Heart right ventricle (tissue), 16 donors: ENCODE measurements around the gene CPT1C. TPM values are rescaled to one million over a fixed set of nuclear protein-coding genes. Genes with fewer than 3 reads are reported as not detected.

Source experiments
- ATAC-seq, 8 donors: fragments of 200-7000 bp; cut with Tn5 transposase; one replicate each; pipeline ENCODE4 v1.9.1; 2020; ENCODE audit warnings: mild to moderate bottlenecking in 8 of 8, moderate library complexity in 8 of 8, moderate number of reproducible peaks in 1 of 8
- DNase-seq, 2 donors: peaks; one replicate each; pipeline ENCODE4 v3.0.0-alpha.2; 2020
- H3K27ac ChIP-seq, 10 donors: fragments of 200-600 bp; sonication (generic) in 2 of 10; one replicate each; pipeline versions ENCODE4 v1.5.0 to v1.8.0; 2020 to 2022; ENCODE audit warnings: mild to moderate bottlenecking in 3 of 10
- H3K27me3 ChIP-seq, 7 donors: fragments of 200-600 bp; one replicate each; pipeline ENCODE4 v1.8.0; 2021 to 2022; ENCODE audit warnings: mild to moderate bottlenecking in 2 of 7
- H3K36me3 ChIP-seq, 9 donors: fragments of 200-600 bp; sonication (generic) in 1 of 9; one replicate each; pipeline versions ENCODE4 v1.5.0 to v1.8.0; 2020 to 2022; ENCODE audit warnings: mild to moderate bottlenecking in 2 of 9
- H3K4me1 ChIP-seq, 9 donors: fragments of 200-600 bp; sonication (generic) in 1 of 9; one replicate each; pipeline versions ENCODE4 v1.5.0 to v1.8.0; 2020 to 2022; ENCODE audit warnings: mild to moderate bottlenecking in 4 of 9
- H3K4me3 ChIP-seq, 10 donors: fragments of 200-600 bp; sonication (generic) in 2 of 10; one replicate each; pipeline versions ENCODE4 v1.5.0 to v1.8.0; 2020 to 2022; ENCODE audit warnings: mild to moderate bottlenecking in 7 of 10, moderate library complexity in 2 of 10
- H3K9me3 ChIP-seq, 11 donors: fragments of 200-600 bp in 10 of 11; sonication (generic) in 2 of 11; one replicate each; pipeline versions ENCODE4 v1.5.0 to v1.8.0; 2013 to 2022; ENCODE audit warnings: mild to moderate bottlenecking in 2 of 11, control low read depth in 1 of 11, moderate library complexity in 1 of 11
- CTCF ChIP-seq, 9 donors: fragments of 200-600 bp; sonication (generic) in 2 of 9; IDR thresholded peaks; one replicate each; pipeline versions ENCODE4 v1.5.0 to v1.8.0; 2021 to 2022; ENCODE audit warnings: antibody characterized with exemption in 9 of 9, mild to moderate bottlenecking in 5 of 9, moderate library complexity in 1 of 9
- WGBS, 2 donors: extraction: QIAGEN DNeasy Blood & Tissue Kit; methylation state at CpG; one replicate each; pipeline ENCODE4 v1.1.7; 2013; ENCODE audit warnings: inconsistent platforms in 1 of 2; 5-methylcytosine and 5-hydroxymethylcytosine counted together
- intact Hi-C, 10 donors: fragments of 100-400 bp; cut with DNase I; formaldehyde crosslinking; loops; one replicate each; pipeline versions ENCODE4 v1.11.1 to v1.14.2; 2022
- polyA plus RNA-seq, 2 donors: library from polyadenylated mRNA; stranded (reverse); fragments of 200-250 nt; gene quantifications; one replicate each; pipeline ENCODE4 v1.2.3, GENCODE V29; 2013
- total RNA-seq, 10 donors: library from RNA; stranded (reverse); fragmentation: NEBNext Ultra II Directional in 3 of 10; extraction: Animal tissue kit (Norgen Biotek cat#: 25700) in 3 of 10; gene quantifications; one replicate each; pipeline versions ENCODE4 v1.2.1 to v1.2.4, GENCODE V29; 2021 to 2023
- donor health status: Arrhythmogenic right ventricular cardiomyopathy.
- donor health status: ischemic (EF 13 %, LVEDD 7.1; RV severe dilation, severe dysfunction).
- donor health status: healthy with polysubstance abuse.
- donor health status: DM: no; HTN: yes; CAD: no.
- donor health status: DM: no; HTN: no; CAD: no.
- donor health status: ischemic (EF 25% LVEDD 6.9; RV normal size, moderate dysfunction).
- donor health status: ischemic (EF 25% LVEDD 5.7; RV mildly dilated, moderate dysfunction).
- donor health status: healthy.
- donor health status: DM: yes; HTN: yes; CAD: no.
- donor health status: Ischemic cardiomyopathy.
- donor health status: ischemic (EF 35%, LVEDD 5.7; RV mildly dilated, moderate dysfunction).
- donor health status: nonischemic (EF 11% LVEDD 7.7; RV severe dilation, severe dysfunction).
- donor health status: DM: yes; HTN: yes; CAD: no.
- donor health status: PGD.
- donor health status: ischemic (EF 29% LVEDD 5.4; RV normal size, mild dysfunction).
- donor health status: nonischemic (EF 23%, LVEDD 6.1; RV moderate dilation, normal function).

The CPT1C gene
- total and polyA plus RNA-seq, 12 donors, result 1.4 to 10.7 (median 2.3) TPM

- H3K27me3 ChIP-seq, result peaks cover 0 to 7% (median 0%) of the 10 kb centered on the region in 7 donors
- peak in 8 of 9 donors; percentile 7 to 51 (median 36) for TF ChIP-seq CTCF (IDR thresholded peaks at IDR 0.05)
- no peaks in the 10 kb centered on the region for H3K9me3 ChIP-seq
- H3K36me3 ChIP-seq, result peaks cover 3 to 76% (median 47%) of the 10 kb centered on the region in 9 donors
- no peak for DNase-seq
- H3K4me1 ChIP-seq, result peaks cover 13 to 77% (median 48%) of the 10 kb centered on the region in 9 donors
- no peak overlapping the region for H3K4me3 ChIP-seq
- no peak for ATAC-seq
- peak overlapping the region in 1 of 10 donors; percentile 60 for H3K27ac ChIP-seq
- intact Hi-C loops, result loop anchor here in 1 of 10 donors (10.0 kb wide), 1 partner anchor 120 kb away; no protein-coding TSS in a partner anchor
- 81 to 84% methylated on average over 33 to 35 of the region's 35 CpGs for WGBS, 2 donors
Measured at GRCh38 chr19:49684251-49684982, 6.5 kb upstream of the CPT1C start.

- intact Hi-C loops, result loop anchor here in 2 of 10 donors (5.0 to 10.0 kb wide), 2 partner anchors 117 to 120 kb away; no protein-coding TSS in a partner anchor
- ATAC-seq (no peak), DNase-seq (no peak)
- H3K9me3 ChIP-seq, result no peaks in the 10 kb centered on the region
- H3K36me3 ChIP-seq, result peaks cover 3 to 76% (median 47%) of the 10 kb centered on the region in 9 donors
- H3K4me1 ChIP-seq, result peaks cover 13 to 77% (median 50%) of the 10 kb centered on the region in 9 donors
- no peak overlapping the region for H3K4me3 ChIP-seq
- WGBS, 2 donors, result 72 to 78% methylated on average over 13 of the region's 13 CpGs
- peak in 1 of 9 donors; percentile 18 for TF ChIP-seq CTCF (IDR thresholded peaks at IDR 0.05)
- peaks cover 0 to 13% (median 3%) of the 10 kb centered on the region in 7 donors for H3K27me3 ChIP-seq
- peak overlapping the region in 4 of 10 donors; percentile 27 to 84 (median 52) for H3K27ac ChIP-seq
Measured at GRCh38 chr19:49684983-49685553, 5.8 kb upstream of the CPT1C start.

GRCh38 chr19:49685845-49686332 is 5.0 kb upstream of the CPT1C start:
- DNase-seq (no peak), ATAC-seq (no peak)
- Histone ChIP-seq H3K4me1 (peaks cover 5 to 77% (median 46%) of the 10 kb centered on the region in 9 donors), H3K27ac (peak overlapping the region in 6 of 10 donors; percentile 20 to 84 (median 50)), H3K36me3 (peaks cover 3 to 72% (median 47%) of the 10 kb centered on the region in 9 donors), H3K9me3 (no peaks in the 10 kb centered on the region), H3K27me3 (peaks cover 0 to 21% (median 7%) of the 10 kb centered on the region in 7 donors), H3K4me3 (no peak overlapping the region)
- intact Hi-C loops, result loop anchor here in 2 of 10 donors (5.0 to 10.0 kb wide), 2 partner anchors 116 to 119 kb away; no protein-coding TSS in a partner anchor
- no peak for TF ChIP-seq CTCF (IDR thresholded peaks at IDR 0.05)
- WGBS, 2 donors, result 44 to 60% methylated on average over 23 of the region's 23 CpGs

GRCh38 chr19:49686503-49687088 is 4.3 kb upstream of the CPT1C start:
- no peak for DNase-seq
- Histone ChIP-seq H3K36me3 (peaks cover 3 to 65% (median 40%) of the 10 kb centered on the region in 9 donors), H3K27me3 (peaks cover 0 to 28% (median 9%) of the 10 kb centered on the region in 7 donors), H3K4me3 (no peak overlapping the region), H3K4me1 (peaks cover 6 to 77% (median 48%) of the 10 kb centered on the region in 9 donors), H3K9me3 (no peaks in the 10 kb centered on the region), H3K27ac (peak overlapping the region in 8 of 10 donors; percentile 47 to 84 (median 76))
- no peak for ATAC-seq
- TF ChIP-seq CTCF (IDR thresholded peaks at IDR 0.05), result no peak
- WGBS, 2 donors, result 74 to 80% methylated on average over 25 to 27 of the region's 27 CpGs
- intact Hi-C loops, result loop anchor here in 2 of 10 donors (5.0 to 10.0 kb wide), 2 partner anchors 116 to 118 kb away; no protein-coding TSS in a partner anchor
